ENCODE results near the gene ESM1. TPM values are rescaled to one million over a fixed set of nuclear protein-coding genes. Genes with fewer than 3 reads are reported as not detected.
"Not testable (repeated sequence)": the region's sequence is repeated elsewhere in the genome, so short reads cannot be mapped to it uniquely, and the experiment has no call there.

ESM1 gene
- total and polyA plus RNA-seq, 5 experiments from 2014 or later: 0.11 to 0.59 TPM; not detected in 3

DNA sequence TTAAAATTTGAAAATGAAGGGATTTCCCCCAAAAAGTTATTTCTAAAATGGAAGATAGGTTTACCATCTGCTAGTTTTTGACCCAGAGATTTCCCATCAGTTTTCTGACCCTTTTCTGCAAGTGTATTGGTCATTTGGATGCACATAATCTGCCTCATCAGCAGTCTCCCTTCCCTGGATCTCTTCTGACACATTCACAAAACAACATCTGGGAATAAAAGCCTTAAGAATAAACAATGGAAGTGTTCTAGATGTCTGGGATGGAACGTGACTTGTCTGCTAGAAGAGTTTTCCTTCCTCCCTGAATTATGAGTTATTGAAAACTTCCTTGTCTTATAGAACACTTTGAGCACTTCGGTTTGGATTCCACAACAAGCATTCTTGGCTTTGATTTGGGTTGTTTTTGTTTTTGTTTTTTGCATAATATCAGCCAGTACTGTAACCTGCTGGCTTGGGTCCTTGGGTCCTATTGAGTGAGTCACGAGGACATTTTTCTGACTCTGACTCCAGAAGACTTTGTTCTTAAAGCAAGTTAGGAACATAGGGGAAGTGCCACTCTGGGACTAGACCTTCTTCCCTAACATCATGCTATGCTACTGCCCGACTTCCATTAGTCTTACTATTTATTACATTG lies 18.2 kb upstream of the ESM1 start:
- peaks cover 0 to 4% (median 0%) of the 10 kb centered on the region in 9 donors for H3K9me3 Mint-ChIP-seq
- ATAC-seq (no peak), DNase-seq (no peak)
- no peaks in the 10 kb centered on the region for H3K27me3 Mint-ChIP-seq
- H3K4me1 Mint-ChIP-seq: peaks cover 9 to 21% (median 12%) of the 10 kb centered on the region in 4 donors
- POLR2A ChIA-PET: no interaction called here
- no peak overlapping the region for H3K4me3 Mint-ChIP-seq
- no peaks in the 10 kb centered on the region for H3K36me3 Mint-ChIP-seq
- H3K27ac Mint-ChIP-seq: no peak overlapping the region

- DNase-seq, ATAC-seq, POLR2A ChIA-PET, H3K27me3 Mint-ChIP-seq, H3K4me3 Mint-ChIP-seq, H3K36me3 Mint-ChIP-seq, H3K9me3 Mint-ChIP-seq: not testable (repeated sequence)
- H3K4me1 Mint-ChIP-seq: peaks cover 9 to 21% (median 11%) of the 10 kb centered on the region in 4 donors
- peak overlapping the region in 4 of 10 donors; percentile 13 to 81 (median 38) for H3K27ac Mint-ChIP-seq
Measured at GRCh38 chr5:55002166-55002565, 16.8 kb upstream of the ESM1 start.

DNA sequence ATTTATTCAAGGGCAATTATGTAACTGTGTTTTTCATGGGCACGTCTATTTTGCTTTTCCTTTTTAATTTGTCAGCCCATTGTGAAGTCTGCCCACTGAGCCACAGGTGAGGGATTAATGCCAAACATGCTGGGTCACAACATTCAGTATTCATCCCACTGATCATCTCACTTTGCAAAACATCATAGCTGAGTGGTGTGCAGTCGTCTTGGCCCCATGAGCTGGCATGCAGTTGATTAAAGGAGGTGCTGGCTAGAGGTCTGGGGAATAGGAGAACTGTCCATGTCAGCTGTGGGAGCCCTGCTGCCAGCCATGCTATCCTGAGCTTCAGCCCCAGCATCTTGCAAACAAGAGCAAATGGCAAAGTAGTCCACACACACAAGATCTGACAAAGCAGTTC lies 11.7 kb upstream of the ESM1 start:
- peak overlapping the region in 1 of 10 donors; percentile 2 for H3K27ac Mint-ChIP-seq
- DNase-seq (no peak), ATAC-seq (no peak)
- peaks cover 5 to 15% (median 12%) of the 10 kb centered on the region in 4 donors for H3K4me1 Mint-ChIP-seq
- H3K9me3 Mint-ChIP-seq: peaks cover 0 to 2% (median 0%) of the 10 kb centered on the region in 9 donors
- POLR2A ChIA-PET: interaction anchor here (0.7 to 1.7 kb wide), 2 partner anchors 25 to 43 kb away, joined by 3 to 4 read pairs; no protein-coding TSS in a partner anchor
- no peak overlapping the region for H3K4me3 Mint-ChIP-seq
- H3K27me3 Mint-ChIP-seq: no peaks in the 10 kb centered on the region
- no peaks in the 10 kb centered on the region for H3K36me3 Mint-ChIP-seq

DNA sequence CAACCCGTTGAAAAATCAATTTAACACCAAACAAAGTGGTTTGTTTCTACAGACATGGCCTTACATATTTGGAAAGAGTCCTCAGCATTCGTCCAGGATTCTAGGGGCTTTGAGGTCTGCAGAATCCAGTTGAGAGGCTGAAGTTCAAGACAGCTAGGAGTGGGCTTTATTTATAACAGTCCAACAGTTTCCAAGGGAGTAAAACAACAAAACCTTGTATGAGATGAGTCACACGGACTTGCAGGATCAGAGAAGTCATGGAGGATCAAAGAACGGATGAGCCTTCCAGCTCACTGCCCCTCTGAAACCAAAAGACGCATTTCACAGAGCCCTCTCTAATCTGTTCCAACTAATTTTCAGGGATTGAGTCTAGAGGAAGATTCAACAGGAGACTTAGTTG lies 11.1 kb upstream of the ESM1 start:
- peaks cover 0 to 2% (median 0%) of the 10 kb centered on the region in 9 donors for H3K9me3 Mint-ChIP-seq
- H3K27me3 Mint-ChIP-seq: no peaks in the 10 kb centered on the region
- POLR2A ChIA-PET: interaction anchor here (1.7 kb wide), 1 partner anchor 26 kb away, joined by 4 read pairs; no protein-coding TSS in a partner anchor
- no peak for ATAC-seq
- no peak for DNase-seq
- H3K4me3 Mint-ChIP-seq: no peak overlapping the region
- peaks cover 0 to 12% (median 7%) of the 10 kb centered on the region in 4 donors for H3K4me1 Mint-ChIP-seq
- no peak overlapping the region for H3K27ac Mint-ChIP-seq
- H3K36me3 Mint-ChIP-seq: no peaks in the 10 kb centered on the region

DNA sequence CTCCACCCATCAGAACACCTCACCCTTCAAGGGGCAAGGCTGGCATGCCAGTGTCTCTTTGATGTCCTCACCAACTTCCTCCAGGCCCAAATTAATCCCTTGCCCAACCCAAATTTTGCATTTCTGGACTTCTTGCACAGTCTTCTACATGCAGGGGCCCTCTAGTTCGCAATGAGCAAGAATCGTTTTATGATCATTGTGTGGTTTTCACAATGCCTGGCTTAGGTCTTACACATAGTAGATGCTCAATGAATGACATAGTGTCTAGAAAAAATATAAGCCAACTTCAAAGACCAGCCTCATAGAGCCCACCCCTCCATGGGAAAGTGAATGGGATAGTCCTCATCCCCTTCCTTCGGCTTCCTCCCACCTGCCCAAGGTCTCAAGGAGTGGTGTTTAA lies 9.8 kb upstream of the ESM1 start:
- Mint-ChIP-seq H3K27me3 (no peaks in the 10 kb centered on the region), H3K4me3 (peak overlapping the region in 1 of 10 donors; percentile 23), H3K36me3 (no peaks in the 10 kb centered on the region), H3K9me3 (peaks cover 0 to 2% (median 0%) of the 10 kb centered on the region in 9 donors), H3K4me1 (peaks cover under 1 to 12% (median 7%) of the 10 kb centered on the region in 4 donors), H3K27ac (peak overlapping the region in 1 of 10 donors; percentile 67)
- DNase-seq (no peak), ATAC-seq (no peak)
- POLR2A ChIA-PET: no interaction called here

- no peaks in the 10 kb centered on the region for H3K9me3 Mint-ChIP-seq
- ATAC-seq: no peak
- no peak overlapping the region for H3K27ac Mint-ChIP-seq
- POLR2A ChIA-PET: no interaction called here
- DNase-seq: no peak
- H3K36me3 Mint-ChIP-seq: no peaks in the 10 kb centered on the region
- H3K4me1 Mint-ChIP-seq: peaks cover 6 to 12% (median 8%) of the 10 kb centered on the region in 4 donors
- H3K27me3 Mint-ChIP-seq: no peaks in the 10 kb centered on the region
- peak overlapping the region in 1 of 10 donors; percentile 23 for H3K4me3 Mint-ChIP-seq
Measured at GRCh38 chr5:54994628-54995027, 9.2 kb upstream of the ESM1 start.

- POLR2A ChIA-PET: no interaction called here
- ATAC-seq (no peak), DNase-seq (no peak)
- no peaks in the 10 kb centered on the region for H3K9me3 Mint-ChIP-seq
- no peaks in the 10 kb centered on the region for H3K36me3 Mint-ChIP-seq
- no peak overlapping the region for H3K4me3 Mint-ChIP-seq
- no peaks in the 10 kb centered on the region for H3K27me3 Mint-ChIP-seq
- peaks cover 12 to 25% (median 20%) of the 10 kb centered on the region in 4 donors for H3K4me1 Mint-ChIP-seq
- H3K27ac Mint-ChIP-seq: no peak overlapping the region
Measured at GRCh38 chr5:54993318-54993717, 7.9 kb upstream of the ESM1 start.

DNA sequence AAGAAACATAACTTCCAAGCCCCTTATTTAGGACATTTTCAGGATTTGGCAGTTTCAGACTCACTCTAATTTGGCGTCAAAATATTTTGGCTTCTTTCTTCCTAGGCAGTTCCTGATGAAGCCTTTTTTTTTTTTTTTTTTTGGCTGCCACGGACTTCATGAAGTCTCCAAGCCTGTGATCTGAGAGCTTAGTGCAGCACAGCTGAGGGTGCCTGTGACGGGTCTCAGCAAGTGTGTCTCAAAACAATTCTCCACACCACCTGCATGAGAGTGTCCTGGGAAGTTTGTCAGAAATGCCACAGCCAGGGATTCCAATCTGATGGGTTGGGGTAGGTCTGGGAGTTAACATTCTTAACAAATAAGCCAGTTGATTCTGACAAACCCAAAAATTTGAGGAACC lies 6.0 kb upstream of the ESM1 start:
- Mint-ChIP-seq H3K4me3 (no peak overlapping the region), H3K27ac (no peak overlapping the region), H3K36me3 (no peaks in the 10 kb centered on the region), H3K27me3 (no peaks in the 10 kb centered on the region), H3K9me3 (no peaks in the 10 kb centered on the region), H3K4me1 (peaks cover 16 to 37% (median 31%) of the 10 kb centered on the region in 4 donors)
- POLR2A ChIA-PET: no interaction called here
- no peak for ATAC-seq
- DNase-seq: no peak

DNA sequence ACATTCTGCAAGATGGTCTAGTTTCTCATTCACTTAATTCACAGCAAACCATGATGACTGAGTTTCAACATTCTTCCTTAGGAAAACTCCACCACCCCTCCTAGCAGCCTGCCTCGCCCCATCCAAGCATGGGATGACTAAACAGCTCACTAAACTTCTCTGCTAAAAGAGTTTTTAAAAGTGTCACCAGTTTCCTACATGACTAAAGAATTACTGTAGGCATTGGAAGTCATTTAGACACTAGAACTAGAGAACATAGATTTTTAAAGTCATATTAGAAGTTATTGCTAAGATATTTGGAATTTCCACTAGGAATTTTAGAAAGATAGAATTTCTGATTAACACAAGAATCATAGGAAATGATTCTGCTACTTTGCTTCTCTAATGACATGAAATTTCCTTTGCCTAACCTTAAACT lies 5.5 kb upstream of the ESM1 start:
- Mint-ChIP-seq H3K27me3 (no peaks in the 10 kb centered on the region), H3K36me3 (no peaks in the 10 kb centered on the region), H3K4me1 (peaks cover 15 to 40% (median 32%) of the 10 kb centered on the region in 4 donors), H3K9me3 (no peaks in the 10 kb centered on the region), H3K4me3 (peak overlapping the region in 1 of 10 donors; percentile 48), H3K27ac (no peak overlapping the region)
- no peak for ATAC-seq
- DNase-seq: no peak
- POLR2A ChIA-PET: no interaction called here

DNA sequence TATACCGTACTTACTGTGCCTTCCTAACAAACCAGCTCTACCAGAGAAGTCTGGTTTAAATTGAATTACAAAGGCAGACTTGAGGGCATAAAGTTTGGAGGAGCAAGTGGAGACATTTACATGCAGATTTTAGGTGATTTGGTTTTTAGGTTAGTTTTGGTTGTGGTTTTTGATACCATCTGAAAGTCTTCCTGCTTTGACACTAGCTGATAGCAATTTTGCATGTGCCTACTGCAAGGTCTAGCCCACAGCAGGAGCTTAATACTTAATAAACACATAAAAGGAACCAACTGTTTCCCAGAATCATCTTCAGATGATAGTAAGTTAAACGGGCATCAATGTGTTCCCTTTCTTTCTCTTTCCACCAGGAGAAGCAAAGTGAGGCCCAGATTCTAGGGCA lies 3.4 kb upstream of the ESM1 start:
- POLR2A ChIA-PET: no interaction called here
- Mint-ChIP-seq H3K27me3 (peaks cover 0 to 11% (median 6%) of the 10 kb centered on the region in 5 donors), H3K27ac (peak overlapping the region in 3 of 10 donors; percentile 21 to 49 (median 34)), H3K4me1 (peaks cover 17 to 47% (median 36%) of the 10 kb centered on the region in 4 donors), H3K36me3 (no peaks in the 10 kb centered on the region), H3K9me3 (no peaks in the 10 kb centered on the region), H3K4me3 (peak overlapping the region in 6 of 10 donors; percentile 5 to 45 (median 40))
- DNase-seq: peak in 1 of 10 donors; percentile 6
- peak in 1 of 2 donors; percentile 40 for ATAC-seq

GRCh38 chr5:54988218-54988617 lies 2.8 kb upstream of the ESM1 start:
- Mint-ChIP-seq H3K4me1 (peaks cover 17 to 47% (median 38%) of the 10 kb centered on the region in 4 donors), H3K36me3 (no peaks in the 10 kb centered on the region), H3K4me3 (peak overlapping the region in 1 of 10 donors; percentile 40), H3K27ac (peak overlapping the region in 1 of 10 donors; percentile 37), H3K9me3 (no peaks in the 10 kb centered on the region), H3K27me3 (peaks cover 0 to 11% (median 6%) of the 10 kb centered on the region in 5 donors)
- DNase-seq (no peak), ATAC-seq (no peak)
- POLR2A ChIA-PET: interaction anchor here (0.6 kb wide), 1 partner anchor 16 kb away, joined by 3 read pairs; no protein-coding TSS in a partner anchor

DNA sequence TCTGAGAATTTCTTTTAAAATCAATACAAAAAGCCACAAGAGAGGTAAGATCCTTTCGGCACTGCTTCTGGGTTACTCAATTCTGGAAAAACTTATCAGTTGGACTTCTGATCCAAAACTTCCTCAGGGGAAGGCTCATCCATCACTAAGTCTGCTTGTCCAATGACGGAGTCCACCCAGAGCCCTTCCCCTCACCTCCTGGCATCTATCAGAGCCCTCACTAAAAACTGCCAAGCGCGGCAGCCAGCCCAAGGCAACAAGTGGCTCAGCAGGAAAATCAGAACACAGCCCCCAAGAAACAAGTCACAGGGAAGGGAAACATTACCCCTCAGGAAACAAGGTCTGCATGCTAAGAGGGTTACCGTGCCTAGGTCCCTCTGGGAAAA lies 869 bp upstream of the ESM1 start:
- H3K4me1 Mint-ChIP-seq: peaks cover 17 to 46% (median 39%) of the 10 kb centered on the region in 4 donors
- no peaks in the 10 kb centered on the region for H3K9me3 Mint-ChIP-seq
- no peaks in the 10 kb centered on the region for H3K36me3 Mint-ChIP-seq
- POLR2A ChIA-PET: interaction anchor here (1.0 kb wide), 1 partner anchor 42 kb away, joined by 4 read pairs; no protein-coding TSS in a partner anchor
- DNase-seq (no peak), ATAC-seq (no peak)
- H3K4me3 Mint-ChIP-seq: no peak overlapping the region
- no peak overlapping the region for H3K27ac Mint-ChIP-seq
- H3K27me3 Mint-ChIP-seq: peaks cover 0 to 11% (median 6%) of the 10 kb centered on the region in 5 donors

DNA sequence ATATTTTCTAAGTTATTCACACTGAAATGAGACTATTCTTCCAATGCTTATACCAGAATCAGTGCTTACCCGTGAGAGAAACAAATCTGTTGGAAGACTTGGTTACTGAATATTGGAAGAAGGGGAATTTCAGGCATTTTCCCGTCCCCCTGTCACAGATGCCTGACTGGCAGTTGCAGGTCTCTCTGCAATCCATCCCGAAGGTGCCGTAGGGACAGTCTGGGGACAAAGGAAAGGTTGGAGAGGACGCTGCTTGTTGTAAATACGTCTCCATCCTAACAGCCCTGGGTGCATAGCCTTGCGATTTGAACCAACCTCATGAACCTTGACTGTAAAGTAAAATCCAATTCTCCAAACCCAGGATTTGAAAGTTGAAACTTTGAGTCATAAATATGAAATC lies 3.5 kb downstream of the ESM1 start:
- Mint-ChIP-seq H3K27ac (no peak overlapping the region), H3K4me3 (no peak overlapping the region), H3K4me1 (peaks cover 6 to 17% (median 17%) of the 10 kb centered on the region in 4 donors), H3K36me3 (no peaks in the 10 kb centered on the region), H3K9me3 (no peaks in the 10 kb centered on the region), H3K27me3 (peaks cover 0 to 11% (median 6%) of the 10 kb centered on the region in 5 donors)
- POLR2A ChIA-PET: no interaction called here
- DNase-seq (no peak), ATAC-seq (no peak)
